NCI-H2107 (cell line): ENCODE measurements around the gene OTOA.
"Not testable (repeated sequence)": the region's sequence is repeated elsewhere in the genome, so short reads cannot be mapped to it uniquely, and the experiment has no call there.

ENCODE experiments used
- DNase-seq: peaks from one replicate; lab custom pipeline; 2025; lab: John Stamatoyannopoulos, UW

Gene OTOA

DNA sequence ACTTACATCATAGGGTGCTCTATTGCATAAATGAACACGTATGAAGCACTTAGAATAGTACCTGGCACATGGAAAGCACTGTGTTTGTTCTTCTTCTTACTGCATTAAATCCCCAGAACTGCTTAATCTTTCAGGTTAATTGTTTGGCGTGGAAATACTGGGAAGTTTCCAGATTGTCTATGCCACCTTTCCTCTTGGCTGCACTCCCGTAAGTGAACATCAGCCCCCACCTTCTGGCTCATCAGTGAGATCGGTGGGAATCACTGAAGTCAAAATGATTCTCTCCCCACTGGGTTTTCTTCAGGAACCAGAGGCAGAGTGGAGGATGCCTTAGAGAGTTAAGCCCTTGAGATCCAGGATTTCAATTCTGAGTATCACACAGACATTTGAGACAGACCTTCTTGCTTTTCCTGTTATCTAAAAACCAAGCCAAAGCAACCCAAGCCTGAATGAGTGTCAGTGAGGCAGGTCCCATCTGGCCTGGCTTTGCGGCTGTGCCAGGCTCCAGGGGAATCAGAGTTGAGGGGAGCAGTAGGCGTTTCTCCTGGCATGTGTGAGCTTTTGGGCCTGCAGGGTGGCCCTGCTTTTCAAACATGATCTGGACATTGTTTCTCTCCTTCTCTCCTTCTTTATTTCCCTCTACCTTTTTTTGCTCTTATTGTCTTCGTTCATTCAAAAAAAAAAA, 59.1 kb downstream of the OTOA start:
- no peak for DNase-seq

DNA sequence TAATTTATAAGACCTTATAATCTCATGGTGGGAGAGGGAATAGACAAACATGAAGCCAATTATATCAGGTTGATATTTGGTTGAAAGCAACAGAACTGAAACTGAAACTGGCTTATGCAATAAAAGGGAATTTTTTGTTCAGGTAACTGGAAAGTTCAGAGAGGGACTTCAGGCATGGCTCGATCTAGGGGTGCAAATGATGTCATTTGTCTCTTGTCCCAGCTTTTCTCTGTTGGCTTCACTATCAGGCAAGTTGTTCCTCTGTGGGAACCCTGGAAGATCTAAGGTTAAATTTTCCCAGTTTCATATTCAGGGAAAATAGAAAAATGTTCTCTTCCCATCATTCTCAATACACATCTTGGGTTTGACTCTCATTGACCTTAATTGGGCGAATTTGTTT, 59.8 kb downstream of the OTOA start:
- DNase-seq, result no peak

DNA sequence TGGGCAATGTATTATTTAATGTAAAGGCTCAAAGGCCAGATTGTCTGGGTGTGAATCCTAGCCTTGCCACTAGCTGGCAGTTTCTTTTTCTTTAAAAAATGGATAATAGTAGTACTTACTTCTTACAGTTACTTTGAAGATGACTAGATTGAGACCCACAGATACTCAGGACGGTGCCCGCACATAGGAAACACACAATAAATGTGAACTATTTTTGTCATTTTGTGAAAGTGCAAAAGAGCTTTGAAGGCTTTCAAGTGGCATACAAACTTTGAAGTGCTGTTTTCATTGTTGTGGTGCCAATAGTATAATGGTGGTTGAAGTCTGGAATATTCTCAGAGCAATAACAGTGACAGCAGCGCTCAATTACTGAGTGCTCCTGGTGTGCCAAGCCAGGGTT, 63.6 kb downstream of the OTOA start:
- no peak for DNase-seq

DNA sequence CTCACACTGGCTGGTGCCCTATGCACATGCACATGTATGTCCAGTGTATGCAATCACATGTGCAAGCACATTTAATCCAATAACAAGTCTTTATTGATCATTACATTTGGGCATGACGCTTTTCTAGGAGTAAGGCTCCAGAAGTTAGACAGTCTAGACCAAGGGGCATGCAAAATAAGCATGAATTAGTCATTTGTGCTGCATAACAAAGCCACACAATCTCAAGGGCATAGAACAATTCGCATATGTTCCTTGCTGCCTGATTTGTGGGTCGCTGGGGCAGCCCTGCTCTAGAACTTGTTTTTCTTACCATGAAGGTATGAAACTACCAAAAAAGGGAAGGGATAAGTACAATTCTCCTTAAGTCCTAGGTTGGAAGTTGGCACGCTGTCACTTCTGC, 67.5 kb downstream of the OTOA start:
- not testable (repeated sequence) for DNase-seq

DNA sequence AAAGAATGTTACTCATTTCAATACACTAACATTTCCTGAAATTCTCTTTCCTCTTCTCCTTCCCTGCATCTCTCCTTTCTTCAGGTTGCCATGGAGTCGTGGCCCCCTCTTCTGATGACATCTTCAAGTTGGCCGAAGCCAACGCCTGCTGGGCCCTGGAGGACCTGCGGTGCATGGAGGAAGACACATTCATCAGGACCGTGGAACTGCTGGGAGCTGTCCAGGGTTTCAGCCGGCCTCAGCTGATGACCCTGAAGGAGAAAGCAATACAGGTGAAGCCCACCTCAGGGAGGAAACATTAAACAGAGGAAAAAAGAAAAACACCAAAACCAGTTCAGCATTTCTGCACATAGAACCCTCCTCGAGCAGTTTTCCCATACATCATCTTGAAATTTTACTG, 76.9 kb downstream of the OTOA start:
- not testable (repeated sequence) for DNase-seq

DNA sequence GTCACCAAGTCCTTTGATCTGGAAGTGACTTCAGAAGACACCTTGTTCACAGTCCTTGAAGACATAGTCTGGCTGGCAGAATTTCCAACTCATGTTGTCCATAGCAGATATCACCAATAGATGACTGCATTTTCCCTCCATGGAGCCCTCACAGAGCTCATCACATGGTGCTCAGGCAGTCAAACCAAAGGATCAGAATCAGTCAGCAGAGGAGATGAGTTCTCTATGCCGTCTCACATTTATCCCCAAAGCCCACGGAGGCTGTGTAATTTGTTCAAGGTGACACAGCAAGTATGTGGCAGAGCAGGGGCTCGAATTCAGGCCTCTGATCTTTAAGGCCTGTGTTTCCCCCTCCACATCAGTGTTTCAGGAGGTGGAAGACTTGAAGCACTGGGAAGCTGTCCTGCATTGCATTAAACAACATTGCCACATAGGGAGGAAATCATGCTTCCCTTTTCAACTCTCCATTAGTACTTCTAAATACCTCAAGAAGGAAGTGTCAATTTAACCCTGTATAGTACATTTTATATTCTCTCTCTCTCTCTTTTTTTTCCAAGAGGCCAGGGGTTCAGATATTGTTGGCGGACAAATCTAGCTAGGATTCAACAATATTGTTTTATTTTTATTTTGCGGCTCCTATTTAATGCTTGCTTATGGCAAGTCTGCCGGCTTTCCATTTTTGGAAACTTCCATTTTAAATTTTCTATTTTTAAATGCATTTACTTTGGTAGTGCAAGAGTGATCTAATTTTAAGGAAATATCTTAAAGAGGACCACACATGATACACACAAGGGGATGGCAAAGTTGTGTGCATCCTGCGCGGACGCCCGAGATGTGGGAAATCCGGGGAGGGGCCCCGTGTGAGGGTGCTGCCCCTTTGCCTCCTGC, 92.7 kb downstream of the OTOA start:
- not testable (repeated sequence) for DNase-seq

DNA sequence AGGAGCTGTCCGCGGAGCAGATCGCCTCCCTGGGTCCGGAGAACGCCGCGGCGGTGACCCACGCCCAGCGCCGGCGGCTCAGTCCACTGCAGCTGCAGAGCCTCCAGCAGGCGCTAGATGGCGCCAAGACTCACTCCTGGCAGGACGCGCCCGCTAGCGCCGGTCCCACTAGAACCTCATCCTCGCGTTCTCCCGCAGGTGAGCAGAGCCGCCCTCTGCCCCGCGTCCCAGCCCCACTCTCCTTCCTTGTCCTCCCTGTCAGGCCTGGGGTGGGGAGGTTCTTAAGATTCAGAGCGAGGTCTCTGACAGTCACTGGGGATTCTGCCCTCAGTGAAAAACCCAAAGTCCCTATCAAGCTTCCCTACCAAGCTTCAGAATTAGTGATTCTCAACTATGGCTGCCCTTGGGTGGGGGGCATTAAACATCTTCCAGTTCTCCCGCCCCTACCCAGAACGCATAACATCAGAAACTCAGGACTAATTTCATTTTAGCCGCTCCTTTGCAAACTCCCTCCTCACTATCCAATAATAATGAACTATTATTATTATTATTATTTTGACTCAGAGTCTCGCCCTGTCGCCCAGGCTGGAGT, 93.4 kb downstream of the OTOA start:
- DNase-seq, result not testable (repeated sequence)

DNA sequence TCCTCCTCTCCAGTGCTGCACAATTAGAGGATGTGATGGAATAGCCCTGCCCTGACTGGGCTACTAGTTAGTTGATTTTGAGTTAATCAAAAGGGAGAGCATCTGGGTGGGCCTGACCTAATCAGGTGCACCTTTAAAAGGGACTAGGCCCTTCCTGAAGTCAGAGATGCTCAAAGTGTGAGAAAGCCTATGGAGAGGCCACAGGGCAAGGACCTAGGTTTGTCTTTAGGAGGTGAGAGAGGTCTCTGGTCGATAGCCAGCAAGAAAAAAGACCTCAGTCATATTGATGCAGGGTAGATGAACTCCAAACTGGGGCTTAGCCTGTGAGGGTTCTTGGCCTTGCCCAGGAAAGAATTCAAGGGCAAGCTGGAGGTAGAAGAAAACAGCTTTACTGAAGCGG, 104.5 kb downstream of the OTOA start:
- DNase-seq, result not testable (repeated sequence)

DNA sequence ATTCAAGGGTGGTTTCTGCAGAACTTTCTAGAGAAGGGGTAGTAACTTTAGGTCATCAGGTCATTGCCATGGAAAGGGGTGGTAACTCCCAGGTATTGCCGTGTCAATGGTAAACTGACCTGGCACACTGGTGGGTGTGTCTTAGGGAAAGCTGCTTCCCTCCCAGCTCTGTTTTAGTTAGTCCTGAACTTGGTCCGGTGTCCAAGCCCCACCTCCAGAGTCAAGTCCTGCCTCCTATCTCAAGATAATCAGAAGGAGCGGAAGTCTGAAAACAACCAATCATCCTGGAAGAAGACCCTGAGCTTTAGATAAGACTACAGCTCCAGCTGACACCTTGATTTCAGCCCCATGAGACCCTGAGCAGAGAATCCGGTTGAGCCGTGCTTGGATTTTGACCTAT, 105.0 kb downstream of the OTOA start:
- DNase-seq, result not testable (repeated sequence)

DNA sequence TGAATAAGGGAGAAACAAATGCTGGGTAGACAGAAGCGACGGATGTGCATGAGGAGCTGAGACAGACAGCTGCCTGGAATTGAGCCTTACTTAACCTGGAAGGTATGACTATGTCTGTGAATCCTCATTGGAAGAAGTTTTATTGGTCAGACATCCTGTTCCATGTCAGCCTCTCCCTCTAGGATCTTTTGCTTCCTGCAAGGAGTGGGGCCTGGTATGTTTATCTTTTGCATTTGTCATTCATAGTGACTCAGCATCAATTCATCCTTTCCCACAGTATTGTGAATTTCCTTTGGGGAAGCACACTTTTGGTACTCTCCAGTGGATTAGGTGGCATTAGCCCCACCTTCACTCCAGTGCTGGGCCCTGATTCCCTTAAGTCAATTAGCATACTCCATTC, 105.5 kb downstream of the OTOA start:
- DNase-seq, result not testable (repeated sequence)

DNA sequence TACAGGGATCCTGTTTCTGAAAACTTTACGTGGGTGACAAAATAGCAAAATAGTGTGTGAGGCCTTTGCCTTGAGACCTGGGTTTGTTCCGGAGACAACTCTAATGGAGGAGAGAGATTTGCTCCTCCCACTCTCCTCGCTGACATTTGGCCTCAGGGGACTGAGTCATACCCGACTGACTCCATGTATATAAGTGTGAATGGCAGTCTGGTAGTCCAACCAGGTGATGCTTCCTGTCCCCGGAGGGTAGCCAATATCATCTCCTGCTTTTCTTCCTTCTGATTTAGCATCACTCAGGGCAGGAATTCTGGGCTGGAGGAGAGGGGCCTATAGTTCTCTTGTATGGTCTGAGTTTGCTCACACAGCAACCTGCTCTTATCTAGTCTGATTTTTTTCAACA, 106.8 kb downstream of the OTOA start:
- not testable (repeated sequence) for DNase-seq

DNA sequence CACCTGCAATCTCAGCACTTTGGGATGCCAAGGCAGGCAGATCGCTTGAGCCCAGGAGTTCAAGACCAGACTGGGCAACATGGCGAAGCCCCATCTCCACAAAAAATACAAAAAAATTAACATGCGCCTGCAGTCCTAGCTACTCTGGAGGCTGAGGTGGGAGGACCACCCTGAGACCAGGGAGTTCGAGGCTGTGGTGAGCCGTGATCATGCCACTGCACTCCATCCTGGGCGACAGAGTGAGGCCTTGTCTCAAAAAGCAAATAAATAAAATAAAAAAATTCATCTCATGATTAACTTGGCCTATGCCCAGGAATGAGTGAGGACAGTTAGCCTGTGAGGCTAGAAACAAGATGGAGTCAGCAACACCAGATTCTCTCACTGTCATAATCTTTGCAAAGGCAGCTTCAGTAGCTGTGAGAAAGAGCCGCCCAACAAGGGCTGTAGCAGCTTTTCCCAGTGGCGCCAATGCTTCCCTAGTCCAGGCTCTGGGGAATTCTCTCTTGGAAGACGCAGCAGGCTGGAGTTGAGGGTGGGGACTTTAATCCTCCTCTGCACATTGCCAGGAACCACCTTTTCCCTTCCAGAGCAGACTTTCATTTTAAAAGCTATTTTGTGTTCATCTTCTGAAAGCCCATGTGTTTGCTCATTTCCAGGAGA, 108.9 kb downstream of the OTOA start:
- DNase-seq, result not testable (repeated sequence)

DNA sequence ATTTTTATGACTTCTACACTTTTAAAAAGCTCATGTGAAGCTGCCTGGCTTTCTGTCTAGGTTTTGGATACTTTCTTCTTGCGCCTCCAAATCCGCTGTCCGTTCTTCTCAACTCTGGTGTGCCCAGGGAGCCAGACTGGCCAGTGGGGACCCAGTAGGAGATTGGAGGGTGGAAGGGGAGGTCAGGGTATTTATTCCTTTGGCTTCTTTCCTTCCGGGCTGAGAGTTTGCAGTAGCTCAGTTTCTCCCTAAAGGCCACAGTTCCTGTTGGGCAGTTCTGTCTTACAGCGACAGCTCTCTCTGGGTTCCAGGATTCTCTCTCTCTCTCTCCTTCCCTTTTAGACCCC, 109.4 kb downstream of the OTOA start:
- DNase-seq, result not testable (repeated sequence)

DNA sequence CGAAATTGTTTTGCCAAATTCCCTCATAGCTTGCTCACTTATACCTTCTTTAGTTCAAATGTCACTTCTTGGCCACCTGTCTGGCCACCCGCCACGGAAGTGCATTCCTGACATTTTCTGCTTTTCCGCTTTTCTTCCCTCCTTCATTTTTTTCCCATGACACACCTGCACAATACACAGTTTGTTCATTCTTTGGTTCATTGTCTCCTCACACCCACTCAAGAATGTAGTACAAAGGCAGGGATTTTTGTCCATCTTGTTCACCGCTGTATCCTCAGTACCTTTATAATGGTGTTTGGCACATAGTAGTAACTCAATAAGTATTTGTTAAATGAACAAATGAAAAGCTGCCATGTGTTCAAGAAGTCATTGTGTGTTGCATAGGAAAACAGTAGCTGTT, 116.8 kb downstream of the OTOA start:
- not testable (repeated sequence) for DNase-seq

DNA sequence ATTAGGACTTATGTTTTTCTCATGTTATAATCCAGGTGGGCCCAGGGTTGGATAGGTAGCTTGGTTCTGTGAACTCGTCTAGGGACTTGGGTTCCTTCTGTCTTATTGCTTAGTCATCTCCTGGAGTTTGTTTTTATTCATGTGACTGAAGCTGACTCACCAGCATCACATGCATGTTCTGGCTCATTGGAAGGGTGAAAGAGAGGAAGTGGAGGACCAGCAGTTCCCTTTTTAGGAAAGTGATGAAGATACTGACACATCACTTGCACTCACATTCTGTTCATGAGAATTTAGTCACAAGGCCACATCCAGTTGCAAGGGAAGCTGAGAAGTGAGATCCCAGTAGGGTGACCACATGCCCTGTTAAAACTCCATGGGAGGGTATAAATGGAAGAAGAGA, 126.7 kb downstream of the OTOA start:
- not testable (repeated sequence) for DNase-seq

DNA sequence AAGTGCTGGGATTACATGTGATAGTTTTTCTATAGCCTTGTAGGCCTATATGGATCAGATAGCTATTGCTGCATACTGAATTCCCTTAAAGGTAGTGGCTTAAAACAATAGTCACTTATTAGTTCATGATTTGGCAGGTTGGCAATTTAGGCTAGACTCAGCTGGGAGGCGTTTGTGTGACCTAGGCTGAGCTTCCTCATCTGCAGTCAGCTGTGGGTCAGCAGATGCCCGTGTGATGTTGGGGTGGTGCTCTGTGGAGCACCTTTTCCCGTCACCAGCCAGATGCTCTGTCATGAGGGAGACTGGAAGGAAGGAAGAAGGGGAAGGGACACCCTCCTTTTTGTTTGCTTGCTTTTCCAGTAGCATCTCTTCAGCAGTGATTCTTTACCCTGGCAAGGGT, 129.5 kb downstream of the OTOA start:
- not testable (repeated sequence) for DNase-seq

DNA sequence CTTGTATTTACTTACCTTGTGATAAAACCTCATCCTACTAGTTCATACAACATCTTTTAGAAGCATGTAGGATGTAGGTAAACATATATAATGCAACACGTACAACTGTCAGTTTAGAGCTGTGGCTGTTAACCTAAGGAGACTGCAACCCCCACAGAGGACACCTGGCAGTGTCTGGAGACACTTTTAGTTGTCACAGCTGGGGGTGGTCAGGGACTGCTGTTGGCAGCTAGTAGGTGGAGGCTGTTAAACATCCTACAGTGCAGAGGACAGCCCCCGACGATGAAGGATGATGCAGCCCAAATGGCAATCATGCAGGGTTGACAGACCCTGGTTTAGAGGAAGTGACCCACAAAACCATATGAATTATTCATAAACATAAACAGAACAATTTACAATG, 134.8 kb downstream of the OTOA start:
- DNase-seq, result not testable (repeated sequence)

DNA sequence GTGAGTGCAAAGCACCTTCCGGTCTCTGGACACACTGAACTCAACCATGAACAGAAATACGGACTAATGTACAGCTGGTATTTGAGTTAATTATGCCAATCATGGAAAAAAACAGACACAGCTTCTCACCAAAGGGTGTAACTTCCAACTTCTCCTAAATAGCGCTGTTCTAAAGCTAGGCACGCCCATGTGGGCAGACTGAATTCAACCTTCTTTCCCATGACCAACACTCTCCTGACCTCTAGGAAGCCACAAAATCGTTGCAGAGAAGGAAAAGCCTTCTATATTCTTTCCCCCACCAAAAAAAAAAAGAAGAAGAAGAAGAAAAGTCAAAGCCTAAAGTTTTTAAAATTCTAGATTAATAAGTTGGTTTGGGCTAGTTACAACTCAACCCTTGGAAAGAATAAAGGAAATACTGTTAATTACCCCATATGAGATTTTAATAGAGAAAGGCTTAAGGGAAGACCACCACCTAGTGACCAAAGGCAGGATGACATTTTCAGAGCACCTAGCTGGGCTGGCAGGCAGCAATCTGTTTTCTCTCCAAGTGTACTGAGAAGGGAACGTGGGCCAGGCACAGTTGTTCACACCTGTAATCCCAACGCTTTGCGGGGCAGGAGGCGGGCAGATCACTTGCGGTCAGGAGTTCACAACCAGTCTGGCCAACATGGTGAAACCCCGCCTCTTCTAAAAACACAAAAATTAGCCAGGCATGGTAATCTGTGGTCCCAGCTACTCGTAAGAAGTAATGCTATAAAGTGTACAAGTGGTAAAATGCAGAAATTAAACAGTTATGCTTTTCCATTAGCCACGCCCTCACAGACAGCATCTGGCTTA, 138.0 kb downstream of the OTOA start:
- peak; percentile 1 for DNase-seq

DNA sequence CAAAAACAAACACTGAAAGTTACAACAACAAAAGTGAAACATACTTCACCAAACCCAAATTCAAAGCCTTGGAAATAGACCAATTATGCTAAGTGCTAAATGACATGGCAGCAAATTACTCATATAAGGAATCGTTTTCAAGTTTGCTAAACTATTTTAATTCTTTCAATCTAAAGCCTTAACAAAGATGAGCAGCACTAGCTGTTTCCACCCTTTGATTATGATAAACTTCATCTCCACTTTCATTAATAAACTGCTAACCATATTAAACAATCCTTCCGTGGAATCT, 138.6 kb downstream of the OTOA start:
- not testable (repeated sequence) for DNase-seq
